ENCODE data around the gene ANKMY1.
"Not testable (repeated sequence)": the region's sequence is repeated elsewhere in the genome, so short reads cannot be mapped to it uniquely, and the experiment has no call there.

ANKMY1 gene

DNA sequence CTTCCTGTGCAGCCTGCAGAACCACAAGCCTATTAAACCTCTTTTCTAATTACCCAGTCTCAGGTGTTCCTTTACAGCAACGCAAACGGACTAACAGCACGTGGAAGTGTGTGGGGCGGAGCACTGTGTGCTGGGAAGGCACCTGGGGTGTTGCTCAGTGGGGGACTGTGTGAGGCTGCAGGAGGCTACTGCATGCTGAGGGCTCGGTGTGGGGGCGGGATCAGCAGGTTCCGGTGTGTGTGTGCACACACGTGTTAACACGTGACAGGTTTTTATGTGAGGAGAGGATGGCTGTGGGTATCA lies 58.9 kb downstream of the ANKMY1 start:
- DNase-seq (ENCODE audit: low read depth), result no peak
- H3K4me3 ChIP-seq (ENCODE audit: low read length), result no peak overlapping the region
- TF ChIP-seq, protein P1, sequence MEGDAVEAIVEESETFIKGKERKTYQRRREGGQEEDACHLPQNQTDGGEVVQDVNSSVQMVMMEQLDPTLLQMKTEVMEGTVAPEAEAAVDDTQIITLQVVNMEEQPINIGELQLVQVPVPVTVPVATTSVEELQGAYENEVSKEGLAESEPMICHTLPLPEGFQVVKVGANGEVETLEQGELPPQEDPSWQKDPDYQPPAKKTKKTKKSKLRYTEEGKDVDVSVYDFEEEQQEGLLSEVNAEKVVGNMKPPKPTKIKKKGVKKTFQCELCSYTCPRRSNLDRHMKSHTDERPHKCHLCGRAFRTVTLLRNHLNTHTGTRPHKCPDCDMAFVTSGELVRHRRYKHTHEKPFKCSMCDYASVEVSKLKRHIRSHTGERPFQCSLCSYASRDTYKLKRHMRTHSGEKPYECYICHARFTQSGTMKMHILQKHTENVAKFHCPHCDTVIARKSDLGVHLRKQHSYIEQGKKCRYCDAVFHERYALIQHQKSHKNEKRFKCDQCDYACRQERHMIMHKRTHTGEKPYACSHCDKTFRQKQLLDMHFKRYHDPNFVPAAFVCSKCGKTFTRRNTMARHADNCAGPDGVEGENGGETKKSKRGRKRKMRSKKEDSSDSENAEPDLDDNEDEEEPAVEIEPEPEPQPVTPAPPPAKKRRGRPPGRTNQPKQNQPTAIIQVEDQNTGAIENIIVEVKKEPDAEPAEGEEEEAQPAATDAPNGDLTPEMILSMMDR (conservative IDR thresholded peaks at IDR 0.05; ENCODE audit: low read length), result no peak

DNA sequence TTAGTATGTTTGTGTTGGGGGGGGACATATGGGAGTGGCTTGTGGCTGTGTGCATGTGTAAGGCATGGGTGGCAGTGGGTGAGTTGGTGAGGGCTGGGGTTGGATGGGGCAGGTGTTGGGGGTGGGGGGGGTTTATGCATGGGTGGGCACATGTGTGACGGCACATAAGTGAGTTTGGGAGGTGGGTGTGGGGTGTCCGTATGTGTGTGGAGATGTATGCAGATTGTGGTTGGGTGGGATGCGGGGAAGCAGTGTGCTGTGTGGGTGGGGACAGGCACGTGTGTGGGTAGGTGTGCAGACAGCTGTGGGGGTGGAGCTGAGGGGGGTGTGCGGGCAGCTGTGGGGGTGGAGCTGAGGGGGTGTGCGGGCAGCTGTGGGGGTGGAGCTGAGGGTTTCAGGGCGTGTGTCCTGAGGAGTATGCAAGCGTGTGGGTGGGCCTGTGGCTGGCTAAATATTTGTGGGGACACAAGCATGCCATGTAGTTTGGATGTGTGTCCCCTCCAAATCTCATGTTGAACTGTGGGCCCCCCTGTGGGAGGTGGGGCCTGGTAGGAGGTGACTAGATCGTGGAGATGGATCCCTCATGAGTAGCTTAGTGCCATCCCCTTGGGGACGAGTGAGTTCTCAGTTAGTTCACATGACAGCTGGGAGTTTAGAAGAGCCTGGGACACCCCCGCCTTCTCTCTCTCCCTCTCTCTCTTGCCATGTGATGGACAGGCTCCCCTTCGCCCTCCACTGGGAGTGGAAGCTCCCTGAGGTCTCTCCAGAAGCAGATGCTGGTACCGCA lies 59.4 kb downstream of the ANKMY1 start:
- DNase-seq (ENCODE audit: low read depth), result no peak
- TF ChIP-seq, protein P1 (conservative IDR thresholded peaks at IDR 0.05; ENCODE audit: low read length), result no peak
- H3K4me3 ChIP-seq (ENCODE audit: low read length), result no peak overlapping the region

DNA sequence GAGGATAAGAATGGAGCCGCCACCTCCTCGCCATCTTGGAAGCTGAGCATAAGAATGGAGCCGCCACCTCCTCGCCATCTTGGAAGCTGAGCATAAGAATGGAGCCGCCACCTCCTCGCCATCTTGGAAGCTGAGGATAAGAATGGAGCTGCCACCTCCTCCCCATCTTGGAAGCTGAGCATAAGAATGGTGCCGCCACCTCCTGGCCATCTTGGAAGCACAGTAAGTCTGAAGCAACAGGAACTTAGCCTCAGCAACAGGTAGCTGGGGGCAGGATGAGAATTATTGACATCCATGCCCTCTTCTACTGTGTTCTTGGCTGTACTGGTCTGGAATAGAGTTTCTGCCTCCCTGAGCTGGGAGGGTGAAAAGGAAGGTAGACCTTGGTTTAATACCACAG lies 60.7 kb downstream of the ANKMY1 start:
- peak; percentile 33 for DNase-seq (ENCODE audit: low read depth)
- TF ChIP-seq, protein P1 (conservative IDR thresholded peaks at IDR 0.05; ENCODE audit: low read length), result peak; percentile 33; the same call in 1 of the 2 replicates
- not testable (repeated sequence) for H3K4me3 ChIP-seq (ENCODE audit: low read length)

DNA sequence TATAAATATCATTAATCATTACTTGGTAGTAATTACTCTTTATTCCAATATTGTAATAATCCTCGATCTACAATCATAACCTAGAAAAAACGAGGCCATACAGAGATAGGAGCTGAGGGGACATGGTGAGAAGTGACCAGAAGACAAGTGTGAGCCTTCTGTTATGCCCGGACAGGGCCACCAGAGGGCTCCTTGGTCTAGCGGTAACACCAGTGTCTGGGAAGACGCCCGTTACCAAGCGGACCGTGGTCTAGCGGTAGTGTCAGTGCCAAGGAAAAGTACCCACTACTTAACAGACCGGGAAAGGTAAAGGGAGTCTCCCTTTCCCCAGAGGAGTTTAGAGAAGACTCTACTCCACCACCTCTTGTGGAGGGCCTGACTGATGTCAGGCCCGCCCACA lies 62.8 kb downstream of the ANKMY1 start:
- TF ChIP-seq, protein P1 (conservative IDR thresholded peaks at IDR 0.05; ENCODE audit: low read length), result peak; percentile 36
- DNase-seq (ENCODE audit: low read depth), result peak; percentile 15
- H3K4me3 ChIP-seq (ENCODE audit: low read length), result not testable (repeated sequence)

DNA sequence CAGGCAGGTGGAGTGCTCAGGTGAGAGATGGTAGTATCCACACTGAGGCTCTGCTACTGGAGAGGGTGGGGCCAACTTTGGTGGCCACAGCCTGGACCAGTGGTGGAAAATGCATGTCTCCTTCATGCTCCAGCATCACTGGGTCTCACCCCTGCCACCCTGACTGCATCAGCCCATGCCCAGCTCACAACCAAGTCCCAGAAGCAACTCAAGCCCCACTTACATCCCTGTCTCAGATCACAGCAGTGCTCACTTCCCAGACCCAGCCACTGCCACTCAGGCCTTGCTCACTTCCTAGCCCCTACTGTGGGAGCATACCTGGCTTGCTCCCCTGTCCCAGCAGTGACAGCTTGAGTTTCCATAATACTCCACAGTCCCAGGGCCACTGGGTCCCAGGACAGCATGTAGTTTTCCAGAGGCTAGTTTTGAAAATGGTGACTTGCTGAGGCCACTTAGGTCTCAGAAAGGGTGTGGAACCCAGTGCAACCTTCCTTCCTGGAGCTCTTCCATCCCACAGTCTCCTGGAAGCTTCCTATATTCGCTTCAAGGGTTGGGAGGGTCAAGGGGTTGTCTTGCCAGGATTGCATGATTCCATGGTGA lies 63.5 kb downstream of the ANKMY1 start:
- TF ChIP-seq, protein P1 (conservative IDR thresholded peaks at IDR 0.05; ENCODE audit: low read length), result no peak
- DNase-seq (ENCODE audit: low read depth), result no peak
- H3K4me3 ChIP-seq (ENCODE audit: low read length), result no peak overlapping the region

DNA sequence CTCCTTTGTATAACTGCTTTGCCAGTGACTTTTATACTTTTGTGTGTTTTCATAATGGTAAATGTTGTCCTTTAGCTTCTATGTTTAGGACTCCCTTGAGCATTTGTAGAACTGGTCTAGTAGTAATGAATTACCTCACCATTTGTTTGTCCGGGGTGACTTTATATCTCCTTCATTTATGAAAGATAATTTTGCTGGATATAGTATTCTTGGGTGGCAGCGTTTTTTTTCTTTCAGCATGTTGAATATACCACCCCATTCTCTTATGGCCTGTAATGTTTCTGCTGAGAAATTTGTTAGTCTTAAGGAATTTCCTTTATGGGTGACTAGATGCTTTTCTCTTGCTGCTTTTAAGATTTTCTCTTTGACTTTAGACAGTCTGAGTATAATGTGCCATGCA lies 66.3 kb downstream of the ANKMY1 start:
- H3K4me3 ChIP-seq (ENCODE audit: low read length), result no peak overlapping the region
- no peak for DNase-seq (ENCODE audit: low read depth)
- TF ChIP-seq, protein P1 (conservative IDR thresholded peaks at IDR 0.05; ENCODE audit: low read length), result no peak

DNA sequence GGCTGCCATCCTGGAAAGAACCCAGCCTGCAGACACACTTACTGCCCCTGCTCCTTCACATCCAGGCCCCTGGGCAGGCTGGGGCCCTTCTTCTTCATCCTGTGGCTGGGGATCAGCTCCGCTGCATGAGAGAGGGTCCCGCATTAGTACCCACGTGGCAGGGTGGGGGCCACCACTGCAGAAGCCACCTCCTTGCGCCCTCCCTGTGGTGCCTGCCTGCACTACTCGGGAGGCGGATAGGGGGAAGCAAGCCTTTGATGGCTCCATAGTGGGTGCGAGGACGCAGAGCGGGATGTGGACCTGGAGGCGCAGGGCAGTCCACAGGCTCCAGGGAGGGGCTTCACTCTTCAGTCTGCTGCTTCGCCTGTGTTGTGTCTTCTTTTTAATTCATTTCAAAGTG lies 75.6 kb downstream of the ANKMY1 start:
- no peak overlapping the region for H3K4me3 ChIP-seq (ENCODE audit: low read length)
- no peak for DNase-seq (ENCODE audit: low read depth)
- TF ChIP-seq, protein P1 (conservative IDR thresholded peaks at IDR 0.05; ENCODE audit: low read length), result no peak
